ENCODE measurements around the gene CLRN3. TPM values are rescaled to one million over a fixed set of nuclear protein-coding genes. Genes with fewer than 3 reads are reported as not detected.

The CLRN3 gene
- total and polyA plus RNA-seq, 9 of the 15 experiments (the other 6 are each of a cell fraction or from before 2014, with no cell fraction given): not detected

- H3K27me3 ChIP-seq (ENCODE audit: control insufficient read depth in 2 of 2, insufficient read depth in 2 of 2, low read length in 2 of 2): no peaks in the 10 kb centered on the region
- no peak for DNase-seq (ENCODE audit: extremely low read depth in 1 of 4, low spot score in 3 of 4)
- no TSS peak for BruUV-seq (replicated peaks)
- no peaks in the 10 kb centered on the region for H3K9me3 ChIP-seq (replicated peaks; ENCODE audit: control insufficient read depth, insufficient read depth, low read depth, low read length)
- H3K36me3 ChIP-seq (ENCODE audit: control insufficient read depth, insufficient read depth, low read length): no peaks in the 10 kb centered on the region
- no peaks in the 10 kb centered on the region for H4K20me1 ChIP-seq (replicated peaks; ENCODE audit: control insufficient read depth, insufficient read depth, low read length)
- H3K9ac ChIP-seq (ENCODE audit: insufficient read depth in 1 of 2, low read depth in 2 of 2, low read length in 2 of 2): no peak overlapping the region
- H2AFZ ChIP-seq (ENCODE audit: low read depth, low read length): no peak overlapping the region
- in situ Hi-C loops (cut with MboI) (no loop called here), intact Hi-C loops (cut with micrococcal nuclease) (loop anchor here (5.0 kb wide), 1 partner anchor 134 kb away; no protein-coding TSS in a partner anchor)
- FAIRE-seq: no peak
- no peak overlapping the region for H3K4me2 ChIP-seq (ENCODE audit: insufficient read depth, low read length)
- ChIA-PET POLR2A (no interaction called here), CTCF (ENCODE audit: low intra/inter-chr PET ratio) (no interaction called here)
- no peak overlapping the region for H3K27ac ChIP-seq (ENCODE audit: extremely low read depth, low read depth, low read length)
- no peaks in the 10 kb centered on the region for H3K79me2 ChIP-seq (ENCODE audit: control insufficient read depth, insufficient read depth, low read length)
- H3K9me1 ChIP-seq (ENCODE audit: control insufficient read depth, insufficient read depth, low read length): no peaks in the 10 kb centered on the region
- H3K4me3 ChIP-seq: no peak overlapping the region
- H3K4me1 ChIP-seq (replicated peaks in 1 of 2; ENCODE audit: control insufficient read depth in 2 of 2, insufficient read depth in 2 of 2, low read length in 2 of 2): no peaks in the 10 kb centered on the region
- 4% methylated on average over 3 of the region's 10 CpGs for WGBS (ENCODE audit: insufficient coverage, low coverage, missing lambda C conversion rate)
- ATAC-seq: no peak
- TF ChIP-seq TBL1XR1 (IDR thresholded peaks at IDR 0.05; ENCODE audit: low read length in 2 of 2) (no peak), CHD1 (IDR thresholded peaks at IDR 0.05; ENCODE audit: low read length) (no peak), SAFB (IDR thresholded peaks at IDR 0.05; ENCODE audit: borderline replicate concordance, low read depth, low read length) (no peak), GABPA (tag; conservative IDR thresholded peaks at IDR 0.05; ENCODE audit: low read depth) (no peak), TBP (optimal IDR thresholded peaks at IDR 0.05; ENCODE audit: low read depth, low read length) (no peak), PCBP2 (IDR thresholded peaks at IDR 0.05; ENCODE audit: low read depth, low read length, poor library complexity, severe bottlenecking) (no peak), CBFB (CRISPR knock-in tag; IDR thresholded peaks at IDR 0.05) (no peak), SIRT6 (IDR thresholded peaks at IDR 0.05; ENCODE audit: low read depth, low read length) (no peak)
- TF ChIP-seq, protein P1, sequence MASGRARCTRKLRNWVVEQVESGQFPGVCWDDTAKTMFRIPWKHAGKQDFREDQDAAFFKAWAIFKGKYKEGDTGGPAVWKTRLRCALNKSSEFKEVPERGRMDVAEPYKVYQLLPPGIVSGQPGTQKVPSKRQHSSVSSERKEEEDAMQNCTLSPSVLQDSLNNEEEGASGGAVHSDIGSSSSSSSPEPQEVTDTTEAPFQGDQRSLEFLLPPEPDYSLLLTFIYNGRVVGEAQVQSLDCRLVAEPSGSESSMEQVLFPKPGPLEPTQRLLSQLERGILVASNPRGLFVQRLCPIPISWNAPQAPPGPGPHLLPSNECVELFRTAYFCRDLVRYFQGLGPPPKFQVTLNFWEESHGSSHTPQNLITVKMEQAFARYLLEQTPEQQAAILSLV (tag; IDR thresholded peaks at IDR 0.05): no peak
- TF ChIP-seq, protein P2, sequence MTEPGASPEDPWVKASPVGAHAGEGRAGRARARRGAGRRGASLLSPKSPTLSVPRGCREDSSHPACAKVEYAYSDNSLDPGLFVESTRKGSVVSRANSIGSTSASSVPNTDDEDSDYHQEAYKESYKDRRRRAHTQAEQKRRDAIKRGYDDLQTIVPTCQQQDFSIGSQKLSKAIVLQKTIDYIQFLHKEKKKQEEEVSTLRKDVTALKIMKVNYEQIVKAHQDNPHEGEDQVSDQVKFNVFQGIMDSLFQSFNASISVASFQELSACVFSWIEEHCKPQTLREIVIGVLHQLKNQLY (CRISPR knock-in tag; conservative IDR thresholded peaks at IDR 0.05): no peak
Observed at GRCh38 chr10:127850944-127851343, 41.8 kb downstream of the CLRN3 start.
